Gastroesophageal sphincter (tissue), 4 donors: Measurements from ENCODE around the gene SPINT2. TPM values are rescaled to one million over a fixed set of nuclear protein-coding genes. Genes with fewer than 3 reads are reported as not detected.

Source experiments
- ATAC-seq: fragments of 150-250 bp; one replicate; pipeline ENCODE4 v1.9.1; 2016; ENCODE audit warnings: mild to moderate bottlenecking, moderate library complexity
- H3K27ac ChIP-seq, 4 donors: fragments of 200-600 bp; sonication (generic) in 3 of 4; 1 replicate in 3 of 4; 2 replicates in 1 of 4; pipeline ENCODE4 v1.5.1; 2016 to 2019
- H3K27me3 ChIP-seq: fragments of 200-600 bp; sonication (generic); one replicate; pipeline ENCODE4 v1.5.1; 2019
- H3K36me3 ChIP-seq, 2 donors: fragments of 200-600 bp; sonication (generic); one replicate each; pipeline ENCODE4 v1.5.1; 2019; ENCODE audit warnings: control low read depth in 1 of 2
- H3K4me1 ChIP-seq, 3 donors: fragments of 200-600 bp; sonication (generic); 1 replicate in 2 of 3; 2 replicates in 1 of 3; pipeline ENCODE4 v1.5.1; 2016 to 2019; ENCODE audit warnings: control low read depth in 2 of 3
- H3K4me3 ChIP-seq, 2 donors: fragments of 200-600 bp; sonication (generic); one replicate each; pipeline ENCODE4 v1.5.1; 2019; ENCODE audit warnings: mild to moderate bottlenecking in 1 of 2, moderate library complexity in 1 of 2
- H3K9me3 ChIP-seq, 3 donors: fragments of 200-600 bp; sonication (generic); one replicate each; pipeline ENCODE4 v1.5.1; 2017 to 2019; ENCODE audit warnings: control low read depth in 2 of 3
- EP300 ChIP-seq: sonication (generic); formaldehyde crosslinking; IDR thresholded peaks from one replicate; pipeline ENCODE4 v1.6.1; 2017; ENCODE audit warnings: antibody characterized with exemption, mild to moderate bottlenecking
- POLR2A ChIP-seq, 2 donors: fragments of 450-650 bp; IDR thresholded peaks; one replicate each; pipeline ENCODE4 v1.6.1; 2017; ENCODE audit warnings: antibody characterized with exemption in 2 of 2, mild to moderate bottlenecking in 2 of 2, moderate library complexity in 1 of 2
- POLR2AphosphoS5 ChIP-seq: sonication (generic); formaldehyde crosslinking; IDR thresholded peaks from one replicate; pipeline ENCODE4 v1.6.1; 2017; ENCODE audit warnings: antibody characterized with exemption
- WGBS, 2 donors: methylation state at CpG; one replicate each; pipeline ENCODE4 v1.1.5; 2018; ENCODE audit warnings: low coverage in 1 of 2; 5-methylcytosine and 5-hydroxymethylcytosine counted together
- total RNA-seq, 4 donors: library from RNA; depleted of rRNA; stranded (reverse); fragments of >200 nt; gene quantifications; one replicate each; pipeline ENCODE4 v1.1.0, GENCODE V29; 2016
- TF ChIP-seq, protein P1 (sequence below), 4 experiments: fragments of 200-600 bp in 2 of 4; fragments of 450-650 bp in 2 of 4; sonication (generic) in 1 of 4; IDR thresholded peaks; one replicate each; pipeline ENCODE4 v1.5.1; 2017 to 2019; ENCODE audit warnings: antibody characterized with exemption in 4 of 4, mild to moderate bottlenecking in 2 of 4, moderate library complexity in 2 of 4

SPINT2 gene
- total RNA-seq, 4 donors from 2014 or later, result 2.1 to 51.7 (median 10.9) TPM

DNA sequence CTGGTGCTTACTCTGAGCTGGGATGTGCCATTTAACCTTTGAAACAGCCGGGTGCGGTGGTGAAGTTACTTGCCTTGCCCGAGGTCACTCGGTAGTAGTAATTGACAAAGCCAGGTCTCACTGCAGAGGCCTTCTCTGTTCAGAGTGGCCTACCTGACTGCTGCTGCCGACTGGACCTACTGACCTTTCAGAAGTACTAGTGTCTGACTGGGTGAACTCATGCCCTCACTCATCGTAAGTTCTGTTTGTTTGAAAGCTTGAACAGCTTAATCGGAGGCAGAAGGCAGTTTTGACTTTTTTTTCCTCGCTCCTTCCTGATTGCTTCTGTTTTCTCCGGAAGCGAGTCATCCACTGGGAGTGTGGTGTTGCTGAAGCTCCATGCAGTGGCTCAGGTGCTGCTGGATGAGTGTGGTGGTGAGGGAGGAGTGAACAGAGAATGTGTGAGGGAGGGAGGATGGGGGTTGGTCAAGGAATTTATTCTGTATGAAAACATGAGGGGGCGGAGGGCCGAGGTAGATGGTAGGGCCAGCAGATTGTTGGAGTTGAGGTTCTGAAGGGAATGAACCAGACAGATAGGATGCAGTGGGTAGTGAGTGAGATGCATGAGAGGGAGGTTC is 2.7 kb downstream of the SPINT2 start:
- TF ChIP-seq POLR2AphosphoS5 (no peak), EP300 (no peak)
- 67 to 82% methylated on average over 6 to 9 of the region's 12 CpGs for WGBS, 2 donors
- Histone ChIP-seq H3K4me1 (peaks cover 0 to 16% (median 11%) of the 10 kb centered on the region in 3 donors), H3K36me3 (no peaks in the 10 kb centered on the region), H3K9me3 (no peaks in the 10 kb centered on the region), H3K4me3 (no peak overlapping the region), H3K27me3 (peaks cover 30% of the 10 kb centered on the region), H3K27ac (no peak overlapping the region)
- ATAC-seq, result no peak

DNA sequence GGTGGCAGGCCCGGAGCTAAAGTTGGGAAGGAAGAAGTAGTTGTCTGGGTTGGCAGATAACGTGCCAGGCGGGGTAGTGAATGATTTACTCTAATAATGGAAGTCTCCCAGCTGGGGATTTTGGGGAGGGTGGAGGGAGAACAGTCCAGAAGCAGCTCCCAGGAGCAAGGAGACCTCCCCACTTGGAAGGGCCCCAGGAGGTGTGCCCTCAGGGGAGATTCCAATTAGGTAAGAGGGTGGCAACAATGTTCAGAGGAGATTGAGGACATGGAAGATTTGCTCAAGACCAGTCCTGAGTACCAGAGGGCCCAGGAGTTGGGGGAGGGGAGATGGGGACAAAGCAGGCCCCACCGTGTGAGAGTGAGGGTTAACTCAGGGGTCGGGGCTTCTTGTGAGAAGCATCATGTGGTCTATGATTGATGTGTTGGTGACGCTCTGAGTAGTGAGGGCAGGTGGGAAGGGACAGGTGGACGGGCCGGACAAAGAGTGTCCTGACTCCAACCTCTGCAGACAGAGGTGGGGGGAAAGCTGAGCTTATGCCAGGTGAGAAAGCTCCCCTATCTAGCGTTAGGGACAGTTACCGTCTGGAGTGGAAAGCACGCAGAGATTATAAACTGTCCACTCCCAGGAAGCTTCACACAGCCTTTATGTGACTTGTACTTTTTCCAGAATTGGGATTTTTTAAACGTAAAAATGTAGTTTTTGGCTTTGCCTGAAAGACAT is 3.5 kb downstream of the SPINT2 start:
- WGBS, 2 donors, result 69 to 91% methylated on average over 5 to 12 of the region's 12 CpGs
- peaks cover 22% of the 10 kb centered on the region for H3K27me3 ChIP-seq
- TF ChIP-seq EP300, result no peak
- no peak for TF ChIP-seq POLR2AphosphoS5
- TF ChIP-seq POLR2A (IDR thresholded peaks at IDR 0.05), result no peak
- TF ChIP-seq, protein P1, sequence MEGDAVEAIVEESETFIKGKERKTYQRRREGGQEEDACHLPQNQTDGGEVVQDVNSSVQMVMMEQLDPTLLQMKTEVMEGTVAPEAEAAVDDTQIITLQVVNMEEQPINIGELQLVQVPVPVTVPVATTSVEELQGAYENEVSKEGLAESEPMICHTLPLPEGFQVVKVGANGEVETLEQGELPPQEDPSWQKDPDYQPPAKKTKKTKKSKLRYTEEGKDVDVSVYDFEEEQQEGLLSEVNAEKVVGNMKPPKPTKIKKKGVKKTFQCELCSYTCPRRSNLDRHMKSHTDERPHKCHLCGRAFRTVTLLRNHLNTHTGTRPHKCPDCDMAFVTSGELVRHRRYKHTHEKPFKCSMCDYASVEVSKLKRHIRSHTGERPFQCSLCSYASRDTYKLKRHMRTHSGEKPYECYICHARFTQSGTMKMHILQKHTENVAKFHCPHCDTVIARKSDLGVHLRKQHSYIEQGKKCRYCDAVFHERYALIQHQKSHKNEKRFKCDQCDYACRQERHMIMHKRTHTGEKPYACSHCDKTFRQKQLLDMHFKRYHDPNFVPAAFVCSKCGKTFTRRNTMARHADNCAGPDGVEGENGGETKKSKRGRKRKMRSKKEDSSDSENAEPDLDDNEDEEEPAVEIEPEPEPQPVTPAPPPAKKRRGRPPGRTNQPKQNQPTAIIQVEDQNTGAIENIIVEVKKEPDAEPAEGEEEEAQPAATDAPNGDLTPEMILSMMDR (IDR thresholded peaks at IDR 0.05), result no peak
- peaks cover 0 to 16% (median 11%) of the 10 kb centered on the region in 3 donors for H3K4me1 ChIP-seq
- H3K36me3 ChIP-seq, result no peaks in the 10 kb centered on the region
- H3K9me3 ChIP-seq, result no peaks in the 10 kb centered on the region
- no peak overlapping the region for H3K4me3 ChIP-seq
- no peak overlapping the region for H3K27ac ChIP-seq
- no peak for ATAC-seq

DNA sequence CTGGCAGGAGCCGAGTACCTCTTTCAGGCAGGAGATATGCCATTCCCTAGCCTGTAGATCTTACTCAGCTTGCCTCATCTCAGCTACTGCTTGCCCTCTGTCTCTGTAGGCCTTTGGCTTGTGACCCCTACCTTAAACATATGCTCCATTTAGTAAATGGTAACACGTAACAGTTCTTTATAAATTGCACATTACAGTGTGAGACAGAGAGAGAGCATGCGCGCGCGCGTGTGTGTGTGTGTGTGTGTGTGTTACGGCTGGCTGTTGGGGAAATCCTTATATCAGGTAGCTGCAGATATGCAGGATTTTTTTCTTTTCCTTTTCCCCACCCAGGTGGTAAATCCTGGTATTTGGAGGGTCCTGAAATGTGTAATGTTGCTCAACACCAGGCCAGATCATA is 4.2 kb downstream of the SPINT2 start:
- no peak for ATAC-seq
- no peak overlapping the region for H3K27ac ChIP-seq
- WGBS, 2 donors, result 77 to 82% methylated on average over 6 to 8 of the region's 8 CpGs
- H3K4me1 ChIP-seq, result peaks cover 0 to 16% (median 11%) of the 10 kb centered on the region in 3 donors
- TF ChIP-seq POLR2AphosphoS5 (no peak), EP300 (no peak), POLR2A (IDR thresholded peaks at IDR 0.05) (no peak)
- TF ChIP-seq, protein P1 (IDR thresholded peaks at IDR 0.05), result no peak
- H3K4me3 ChIP-seq, result no peak overlapping the region
- peaks cover 16% of the 10 kb centered on the region for H3K27me3 ChIP-seq
- H3K9me3 ChIP-seq, result no peaks in the 10 kb centered on the region
- H3K36me3 ChIP-seq, result no peaks in the 10 kb centered on the region

DNA sequence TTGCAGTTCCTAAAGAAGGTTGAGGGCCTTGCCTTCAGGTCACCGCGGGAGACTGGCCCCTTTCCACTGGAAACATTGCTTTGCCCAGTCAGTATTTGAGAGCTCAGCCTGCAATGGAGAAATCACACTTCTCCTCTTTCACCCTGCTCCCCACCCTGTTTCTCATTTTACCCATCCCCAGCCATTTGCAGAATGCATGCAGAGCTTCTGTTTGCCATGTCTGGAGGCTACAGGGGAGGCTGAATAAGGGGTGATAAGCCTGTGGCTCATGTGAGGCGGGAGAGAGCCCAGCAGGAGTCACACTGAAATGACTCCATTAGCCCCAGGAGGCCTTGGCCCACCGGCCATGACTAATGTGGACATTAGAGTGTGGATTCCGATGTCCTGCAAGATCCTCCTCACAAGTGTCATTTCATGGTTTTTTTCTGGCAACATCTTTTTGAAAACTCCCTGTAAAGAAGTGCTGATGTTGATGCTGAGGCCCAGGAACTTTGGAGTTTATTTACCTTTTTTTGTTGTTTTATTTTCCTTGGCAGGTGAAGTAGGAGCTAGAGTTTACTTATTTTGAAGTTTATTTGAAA is 6.3 kb downstream of the SPINT2 start:
- Histone ChIP-seq H3K4me1 (peaks cover 0 to 6% (median 0%) of the 10 kb centered on the region in 3 donors), H3K36me3 (no peaks in the 10 kb centered on the region), H3K27me3 (no peaks in the 10 kb centered on the region), H3K4me3 (no peak overlapping the region), H3K9me3 (no peaks in the 10 kb centered on the region), H3K27ac (no peak overlapping the region)
- TF ChIP-seq, protein P1 (IDR thresholded peaks at IDR 0.05), result no peak
- no peak for TF ChIP-seq EP300
- WGBS, 2 donors, result 68 to 71% methylated on average over 2 to 5 of the region's 5 CpGs
- no peak for ATAC-seq

DNA sequence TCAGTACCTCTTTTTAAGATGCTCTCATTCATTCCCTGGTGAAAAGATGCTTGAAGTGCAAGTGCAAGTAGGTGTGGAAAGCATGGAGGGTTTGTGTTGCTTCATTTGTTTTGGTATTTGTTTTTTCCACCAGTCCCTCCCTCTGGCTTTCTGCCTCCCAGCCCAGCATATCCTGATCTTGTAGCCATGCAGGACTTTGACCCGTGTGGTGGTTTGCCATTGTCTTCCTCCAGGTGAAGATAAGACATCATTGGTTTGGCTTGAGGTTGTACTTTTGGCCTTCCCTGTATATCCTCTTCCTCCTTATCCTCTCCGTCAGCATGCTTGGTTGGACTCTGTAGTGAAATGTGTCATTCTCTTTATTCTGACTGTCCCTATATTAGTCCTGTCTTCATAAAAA is 9.1 kb downstream of the SPINT2 start:
- H3K4me1 ChIP-seq, result peaks cover 0 to 26% (median 9%) of the 10 kb centered on the region in 3 donors

More for the DNA sequence above, 9.1 kb downstream of the SPINT2 start:
- TF ChIP-seq POLR2A (IDR thresholded peaks at IDR 0.05) (no peak), POLR2AphosphoS5 (no peak), EP300 (no peak)
- TF ChIP-seq, protein P1 (IDR thresholded peaks at IDR 0.05), result no peak
- Histone ChIP-seq H3K4me3 (no peak overlapping the region), H3K27me3 (no peaks in the 10 kb centered on the region), H3K9me3 (no peaks in the 10 kb centered on the region), H3K27ac (no peak overlapping the region), H3K36me3 (no peaks in the 10 kb centered on the region)
- no peak for ATAC-seq
- WGBS, 2 donors, result 73 to 88% methylated on average over 2 of the region's 2 CpGs
